Measurements from ENCODE around the gene PPP1R16B.

PPP1R16B gene

GRCh38 chr20:38872036-38872435, 66.5 kb downstream of the PPP1R16B start:
- no peak for TF ChIP-seq CTCF (conservative IDR thresholded peaks at IDR 0.05)
- no peak for TF ChIP-seq ZFX (IDR thresholded peaks at IDR 0.05)
- H3K27ac ChIP-seq = no peak overlapping the region

- no peak overlapping the region for H3K27ac ChIP-seq
- no peak for TF ChIP-seq CTCF (conservative IDR thresholded peaks at IDR 0.05)
- TF ChIP-seq ZFX (IDR thresholded peaks at IDR 0.05) = no peak
Observed at GRCh38 chr20:38872491-38873049, 67.1 kb downstream of the PPP1R16B start.

GRCh38 chr20:38873050-38873581, 67.6 kb downstream of the PPP1R16B start:
- no peak for TF ChIP-seq ZFX (IDR thresholded peaks at IDR 0.05)
- TF ChIP-seq CTCF (conservative IDR thresholded peaks at IDR 0.05) = no peak
- H3K27ac ChIP-seq = no peak overlapping the region

GRCh38 chr20:38874460-38875174, 69.1 kb downstream of the PPP1R16B start:
- no peak overlapping the region for H3K27ac ChIP-seq
- TF ChIP-seq ZFX (IDR thresholded peaks at IDR 0.05) (no peak), CTCF (conservative IDR thresholded peaks at IDR 0.05) (no peak)

- TF ChIP-seq CTCF (conservative IDR thresholded peaks at IDR 0.05) (no peak), ZFX (IDR thresholded peaks at IDR 0.05) (no peak)
- H3K27ac ChIP-seq = no peak overlapping the region
Observed at GRCh38 chr20:38875175-38875993, 69.9 kb downstream of the PPP1R16B start.

GRCh38 chr20:38877483-38877882, 72.0 kb downstream of the PPP1R16B start:
- TF ChIP-seq ZFX (IDR thresholded peaks at IDR 0.05) (no peak), CTCF (conservative IDR thresholded peaks at IDR 0.05) (no peak)
- H3K27ac ChIP-seq = no peak overlapping the region

- TF ChIP-seq ZFX (IDR thresholded peaks at IDR 0.05) (no peak), CTCF (conservative IDR thresholded peaks at IDR 0.05) (no peak)
- H3K27ac ChIP-seq = no peak overlapping the region
Observed at GRCh38 chr20:38878866-38879265, 73.4 kb downstream of the PPP1R16B start.

All from C4-2B (cell line).